OCI-LY1 (cell line): ENCODE measurements around the gene KIF23.

Experiments used
- H2AFZ ChIP-seq: fragments of 200-600 bp; sonication (generic), shearing (Covaris generic); 2 replicates; pipeline ENCODE4 v1.6.0; 2014; ENCODE audit warnings: antibody characterized with exemption, mild to moderate bottlenecking, low read length
- H3F3A ChIP-seq: fragments of 200-600 bp; sonication (generic), shearing (Covaris generic); 2 replicates; pipeline ENCODE4 v1.6.0; 2014; ENCODE audit warnings: mild to moderate bottlenecking, antibody characterized with exemption, low read length, moderate library complexity; ENCODE audit not compliant: insufficient read depth
- H3K27ac ChIP-seq: fragments of 200-600 bp; sonication (generic); 2 replicates; pipeline ENCODE4 v1.5.1; 2014; ENCODE audit warnings: low read length, mixed run types, mild to moderate bottlenecking, low read depth; ENCODE audit not compliant: poor library complexity, severe bottlenecking
- H3K27me3 ChIP-seq: fragments of 200-600 bp; sonication (generic); 2 replicates; pipeline ENCODE4 v1.6.0; 2014; ENCODE audit warnings: antibody characterized with exemption, mild to moderate bottlenecking, low read length, moderate library complexity; ENCODE audit not compliant: insufficient read depth
- H3K36me3 ChIP-seq: fragments of 200-600 bp; sonication (generic); 2 replicates; pipeline ENCODE4 v1.6.1; 2014; ENCODE audit warnings: mild to moderate bottlenecking, antibody characterized with exemption, low read length, moderate library complexity, mixed read lengths; ENCODE audit not compliant: insufficient read depth
- H3K4me1 ChIP-seq: fragments of 200-600 bp; sonication (generic); 2 replicates; pipeline ENCODE4 v1.5.1; 2014; ENCODE audit warnings: mild to moderate bottlenecking, low read length, moderate library complexity; ENCODE audit not compliant: insufficient read depth, severe bottlenecking
- H3K4me2 ChIP-seq: fragments of 200-600 bp; sonication (generic), shearing (Covaris generic); 2 replicates; pipeline ENCODE4 v1.6.1; 2014; ENCODE audit warnings: low read length
- H3K4me3 ChIP-seq: fragments of 200-600 bp; sonication (generic); 2 replicates; pipeline ENCODE4 v1.5.1; 2014; ENCODE audit warnings: low read length, low read depth, mild to moderate bottlenecking, mixed read lengths; ENCODE audit not compliant: poor library complexity, severe bottlenecking
- H3K79me2 ChIP-seq: fragments of 200-600 bp; shearing (Covaris generic); 2 replicates; pipeline ENCODE4 v1.6.1; 2016; ENCODE audit warnings: mixed run types, low read length, mixed read lengths; ENCODE audit not compliant: insufficient read depth
- H3K9ac ChIP-seq: fragments of 200-600 bp; sonication (generic), shearing (Covaris generic); 2 replicates; pipeline ENCODE4 v1.6.1; 2014; ENCODE audit warnings: mild to moderate bottlenecking, low read length, mixed read lengths
- H3K9me2 ChIP-seq: fragments of 200-600 bp; sonication (generic), shearing (Covaris generic); 2 replicates; pipeline ENCODE4 v1.6.1; 2014; ENCODE audit warnings: low read depth, mild to moderate bottlenecking, low read length, mixed read lengths
- H3K9me3 ChIP-seq: fragments of 200-600 bp; shearing (Covaris generic); 2 replicates; pipeline ENCODE4 v1.6.1; 2014; ENCODE audit warnings: low read length, mixed read lengths
- H4K20me1 ChIP-seq: fragments of 200-600 bp; sonication (generic), shearing (Covaris generic); 2 replicates; pipeline ENCODE4 v1.6.0; 2016; ENCODE audit warnings: mild to moderate bottlenecking, low read length; ENCODE audit not compliant: insufficient read depth
- EZH2 ChIP-seq: fragments of 200-600 bp; sonication (generic), shearing (Covaris generic); IDR thresholded peaks from 2 replicates; pipeline ENCODE4 v1.8.0; 2017; ENCODE audit warnings: borderline replicate concordance, mixed run types, mild to moderate bottlenecking, antibody characterized with exemption, low read length, moderate library complexity, mixed read lengths
- TF ChIP-seq, protein P1 (sequence below): fragments of 200-600 bp; sonication (generic), shearing (Covaris generic); IDR thresholded peaks from 2 replicates; pipeline ENCODE4 v1.5.1; 2017; ENCODE audit warnings: mild to moderate bottlenecking, antibody characterized with exemption, low read length, moderate library complexity, mixed read lengths

The KIF23 gene

DNA sequence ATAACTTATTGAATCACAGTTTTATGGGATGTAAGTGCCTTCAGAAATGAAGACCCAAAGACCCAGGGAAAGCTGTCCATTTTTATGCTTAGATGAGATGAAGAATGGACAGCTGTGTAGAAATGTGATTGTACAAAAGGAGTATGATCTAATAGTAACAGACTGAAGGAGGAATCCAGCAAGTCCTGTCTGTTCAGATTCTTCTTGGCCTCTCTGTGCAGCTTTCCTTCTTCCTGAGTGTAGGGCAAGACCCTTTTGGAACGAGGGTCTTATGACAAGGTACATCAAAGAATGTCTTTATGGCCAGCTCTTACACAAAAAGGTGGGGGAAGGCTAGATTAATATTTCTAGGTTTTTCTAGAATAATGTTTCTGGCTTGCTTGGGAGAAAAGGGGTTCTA lies 1.4 kb upstream of the KIF23 start:
- H3K9me3 ChIP-seq = no peaks in the 10 kb centered on the region
- no peak overlapping the region for H3K27ac ChIP-seq
- no peak overlapping the region for H3K9ac ChIP-seq
- H2AFZ ChIP-seq = no peak overlapping the region
- H3K79me2 ChIP-seq = peaks cover 20% of the 10 kb centered on the region
- H3K4me2 ChIP-seq = no peak overlapping the region
- H3K4me3 ChIP-seq = no peak overlapping the region
- peaks cover 18% of the 10 kb centered on the region for H3K4me1 ChIP-seq
- H3K36me3 ChIP-seq = peaks cover 7% of the 10 kb centered on the region; the same call in 1 of the 2 replicates
- TF ChIP-seq EZH2 = no peak
- TF ChIP-seq, protein P1, sequence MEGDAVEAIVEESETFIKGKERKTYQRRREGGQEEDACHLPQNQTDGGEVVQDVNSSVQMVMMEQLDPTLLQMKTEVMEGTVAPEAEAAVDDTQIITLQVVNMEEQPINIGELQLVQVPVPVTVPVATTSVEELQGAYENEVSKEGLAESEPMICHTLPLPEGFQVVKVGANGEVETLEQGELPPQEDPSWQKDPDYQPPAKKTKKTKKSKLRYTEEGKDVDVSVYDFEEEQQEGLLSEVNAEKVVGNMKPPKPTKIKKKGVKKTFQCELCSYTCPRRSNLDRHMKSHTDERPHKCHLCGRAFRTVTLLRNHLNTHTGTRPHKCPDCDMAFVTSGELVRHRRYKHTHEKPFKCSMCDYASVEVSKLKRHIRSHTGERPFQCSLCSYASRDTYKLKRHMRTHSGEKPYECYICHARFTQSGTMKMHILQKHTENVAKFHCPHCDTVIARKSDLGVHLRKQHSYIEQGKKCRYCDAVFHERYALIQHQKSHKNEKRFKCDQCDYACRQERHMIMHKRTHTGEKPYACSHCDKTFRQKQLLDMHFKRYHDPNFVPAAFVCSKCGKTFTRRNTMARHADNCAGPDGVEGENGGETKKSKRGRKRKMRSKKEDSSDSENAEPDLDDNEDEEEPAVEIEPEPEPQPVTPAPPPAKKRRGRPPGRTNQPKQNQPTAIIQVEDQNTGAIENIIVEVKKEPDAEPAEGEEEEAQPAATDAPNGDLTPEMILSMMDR = no peak
- no peaks in the 10 kb centered on the region for H3K9me2 ChIP-seq
- H4K20me1 ChIP-seq = no peaks in the 10 kb centered on the region
- H3F3A ChIP-seq = no peaks in the 10 kb centered on the region
- no peaks in the 10 kb centered on the region for H3K27me3 ChIP-seq

GRCh38 chr15:69414701-69415167 lies 585 bp downstream of the KIF23 start:
- H3K9ac ChIP-seq = peak overlapping the region; percentile 92
- H3F3A ChIP-seq = no peaks in the 10 kb centered on the region
- H3K4me3 ChIP-seq = peak overlapping the region; percentile 94
- H3K9me3 ChIP-seq = no peaks in the 10 kb centered on the region
- H3K27me3 ChIP-seq = no peaks in the 10 kb centered on the region
- no peaks in the 10 kb centered on the region for H3K9me2 ChIP-seq
- H3K36me3 ChIP-seq = peaks cover 27% of the 10 kb centered on the region
- no peak overlapping the region for H2AFZ ChIP-seq
- TF ChIP-seq, protein P1 = no peak
- TF ChIP-seq EZH2 = no peak
- H3K27ac ChIP-seq = peak overlapping the region; percentile 11
- H3K79me2 ChIP-seq = peaks cover 20% of the 10 kb centered on the region
- H3K4me1 ChIP-seq = peaks cover 18% of the 10 kb centered on the region
- peak overlapping the region; percentile 85 for H3K4me2 ChIP-seq
- H4K20me1 ChIP-seq = no peaks in the 10 kb centered on the region

DNA sequence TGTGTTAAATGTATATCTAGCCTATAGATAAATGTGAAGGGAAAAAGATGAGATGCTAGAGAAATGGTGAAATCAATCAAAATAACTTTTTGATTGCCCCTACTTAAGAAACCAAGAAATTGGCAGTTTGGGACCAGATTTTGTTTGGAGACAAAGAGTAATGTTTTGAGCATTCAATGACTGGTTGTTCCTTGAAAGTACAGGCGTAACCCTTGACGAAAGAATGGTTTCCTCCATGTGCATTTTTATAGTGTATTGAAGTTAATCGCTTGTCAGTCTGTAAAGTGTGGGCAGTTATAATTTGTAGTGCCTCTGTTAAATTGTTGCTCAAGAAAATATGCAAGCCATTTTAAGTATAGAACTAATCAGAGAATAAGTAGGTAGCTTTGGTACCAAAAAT lies 1.2 kb downstream of the KIF23 start:
- Histone ChIP-seq H3K9ac (peak overlapping the region; percentile 92), H3F3A (no peaks in the 10 kb centered on the region), H2AFZ (no peak overlapping the region), H3K4me3 (peak overlapping the region; percentile 94), H3K27ac (no peak overlapping the region), H3K4me1 (peaks cover 18% of the 10 kb centered on the region), H3K36me3 (peaks cover 34% of the 10 kb centered on the region), H3K9me2 (no peaks in the 10 kb centered on the region), H3K4me2 (peak overlapping the region; percentile 85), H3K9me3 (no peaks in the 10 kb centered on the region), H3K27me3 (no peaks in the 10 kb centered on the region), H3K79me2 (peaks cover 20% of the 10 kb centered on the region), H4K20me1 (no peaks in the 10 kb centered on the region)
- TF ChIP-seq, protein P1 = no peak
- TF ChIP-seq EZH2 = no peak
